Left renal pelvis (tissue), 4 donors: Measurements from ENCODE around the gene ABCD4. TPM values are rescaled to one million over a fixed set of nuclear protein-coding genes. Genes with fewer than 3 reads are reported as not detected.

Experiments used
- DNase-seq, 4 donors: peaks; one replicate each; pipeline ENCODE4 v3.0.0-alpha.2; 2013; ENCODE audit warnings: low read depth in 4 of 4, low spot score in 3 of 4
- polyA plus RNA-seq, 4 donors: library from polyadenylated mRNA; unstranded; fragments of 120-200 nt; gene quantifications; one replicate each; pipeline ENCODE4 v1.2.1, GENCODE V29; 2013; ENCODE audit not compliant: insufficient read length in 4 of 4

ABCD4 gene
- polyA plus RNA-seq, 4 donors: 70.7 to 143 (median 88.7) TPM

- no peak for DNase-seq
Observed at GRCh38 chr14:74238974-74239847, 63.5 kb downstream of the ABCD4 start, which contains the start of gene VSX2. VSX2 (plus strand) TSS chr14:74239449; CDS start chr14:74239562, 113 bp downstream.

- no peak for DNase-seq
Observed at GRCh38 chr14:74237441-74237840, 65.3 kb downstream of the ABCD4 start.

Other genes with a start within 250 kb of the ABCD4 start
- gene ALDH6A1, start 218.5 kb downstream of the ABCD4 start, polyA plus RNA-seq: 100 to 1,000 TPM in 1 of 4 donors, 10 to 100 TPM in 3; 24.4 to 119 (median 85.3) TPM
- 10 to 100 TPM; 15.7 to 20.5 (median 18.4) TPM for gene LIN52, start 218.0 kb downstream of the ABCD4 start, polyA plus RNA-seq
- under 1 TPM in 3 of 4 donors, not detected in 1; 0.06 to 0.16 (median 0.13) TPM for gene VSX2, start 63.5 kb downstream of the ABCD4 start, polyA plus RNA-seq
- gene VRTN, start 45.5 kb upstream of the ABCD4 start, polyA plus RNA-seq: not detected
- under 1 TPM; 0.12 to 0.36 (median 0.27) TPM for gene SYNDIG1L, start 123.3 kb upstream of the ABCD4 start, polyA plus RNA-seq
- 100 to 1,000 TPM; 228 to 346 (median 322) TPM for gene NPC2, start 190.4 kb upstream of the ABCD4 start, polyA plus RNA-seq
- gene ISCA2, start 190.8 kb upstream of the ABCD4 start, polyA plus RNA-seq: 10 to 100 TPM; 27.4 to 46.1 (median 37.7) TPM